Trophoblast cell (in vitro differentiated cells and primary cell): ENCODE results near the gene BRF1.

ENCODE experiments used
- DNase-seq, 2 donors: peaks; one replicate each; pipeline ENCODE4 v3.0.0-alpha.2; 2016
- H2AFZ ChIP-seq: 2 replicates; pipeline ENCODE4 v1.6.1; 2013; ENCODE audit warnings: low read length, moderate library complexity, mild to moderate bottlenecking; ENCODE audit not compliant: insufficient read depth, poor library complexity
- H2AK5ac ChIP-seq: 2 replicates; pipeline ENCODE4 v1.6.1; 2013; ENCODE audit warnings: mild to moderate bottlenecking, low read length
- H2BK120ac ChIP-seq: 2 replicates; pipeline ENCODE4 v1.6.1; 2013; ENCODE audit warnings: low read length, mild to moderate bottlenecking, moderate library complexity; ENCODE audit not compliant: insufficient read depth, poor library complexity
- H2BK12ac ChIP-seq: 2 replicates; pipeline ENCODE4 v1.6.1; 2013; ENCODE audit warnings: mild to moderate bottlenecking, low read length, moderate library complexity
- H2BK5ac ChIP-seq: 2 replicates; pipeline ENCODE4 v1.6.1; 2013; ENCODE audit warnings: low read length, low read depth, moderate library complexity, mild to moderate bottlenecking; ENCODE audit not compliant: poor library complexity
- H3K14ac ChIP-seq: 2 replicates; pipeline ENCODE4 v1.6.1; 2013; ENCODE audit warnings: mild to moderate bottlenecking, low read length
- H3K18ac ChIP-seq: 2 replicates; pipeline ENCODE4 v1.6.1; 2013; ENCODE audit warnings: mild to moderate bottlenecking, low read length
- H3K23ac ChIP-seq: 2 replicates; pipeline ENCODE4 v1.6.1; 2013; ENCODE audit warnings: low read length
- H3K27ac ChIP-seq: 2 replicates; pipeline ENCODE4 v1.5.1; 2013; ENCODE audit warnings: low read depth, mild to moderate bottlenecking, inconsistent platforms, low read length, moderate library complexity
- H3K27me3 ChIP-seq: 2 replicates; pipeline ENCODE4 v1.6.1; 2013; ENCODE audit warnings: inconsistent platforms, mild to moderate bottlenecking, low read length, moderate library complexity; ENCODE audit not compliant: insufficient read depth
- H3K36me3 ChIP-seq, 2 experiments: 1 replicate in 1 of 2; 2 replicates in 1 of 2; pipeline ENCODE4 v1.6.1; 2013; ENCODE audit warnings: low read length in 2 of 2, mild to moderate bottlenecking in 2 of 2, moderate library complexity in 1 of 2; ENCODE audit not compliant: insufficient read depth in 2 of 2, control insufficient read depth in 1 of 2
- H3K4ac ChIP-seq: 2 replicates; pipeline ENCODE4 v1.6.1; 2013; ENCODE audit warnings: low read depth, mild to moderate bottlenecking, low read length, moderate library complexity
- H3K4me1 ChIP-seq, 2 experiments: 1 replicate in 1 of 2; 2 replicates in 1 of 2; pipeline ENCODE4 v1.6.1; 2013; ENCODE audit warnings: low read length in 2 of 2, mild to moderate bottlenecking in 2 of 2, moderate library complexity in 1 of 2; ENCODE audit not compliant: insufficient read depth in 2 of 2, control insufficient read depth in 1 of 2
- H3K4me2 ChIP-seq: 2 replicates; pipeline ENCODE4 v1.6.1; 2013; ENCODE audit warnings: inconsistent platforms, mild to moderate bottlenecking, low read length, moderate library complexity
- H3K4me3 ChIP-seq: 2 replicates; pipeline ENCODE4 v1.5.1; 2013; ENCODE audit warnings: mild to moderate bottlenecking, low read depth, low read length, inconsistent platforms
- H3K79me1 ChIP-seq: one replicate; pipeline ENCODE4 v1.6.1; 2013; ENCODE audit warnings: low read length
- H3K79me2 ChIP-seq: 2 replicates; pipeline ENCODE4 v1.6.1; 2013; ENCODE audit warnings: low read length, mild to moderate bottlenecking; ENCODE audit not compliant: control insufficient read depth, insufficient read depth, poor library complexity
- H3K9ac ChIP-seq: 2 replicates; pipeline ENCODE4 v1.6.1; 2013; ENCODE audit warnings: mild to moderate bottlenecking, low read length
- H3K9me3 ChIP-seq: 2 replicates; pipeline ENCODE4 v1.6.1; 2013; ENCODE audit warnings: low read depth, mild to moderate bottlenecking, control low read depth, inconsistent platforms, low read length; ENCODE audit not compliant: insufficient read depth
- H4K12ac ChIP-seq: 2 replicates; pipeline ENCODE4 v1.6.1; 2013; ENCODE audit warnings: low read depth, mild to moderate bottlenecking, low read length, moderate library complexity
- H4K8ac ChIP-seq: 2 replicates; pipeline ENCODE4 v1.6.1; 2013; ENCODE audit warnings: low read depth, mild to moderate bottlenecking, low read length, moderate library complexity
- H4K91ac ChIP-seq: one replicate; pipeline ENCODE4 v1.6.1; 2013; ENCODE audit warnings: low read depth, mild to moderate bottlenecking, low read length, moderate library complexity
- WGBS: extraction: QIAGEN DNeasy Blood & Tissue Kit; methylation state at CpG from one replicate; pipeline ENCODE4 v1.1.7; 2013; ENCODE audit warnings: missing lambda C conversion rate; ENCODE audit not compliant: insufficient read length, insufficient coverage; ENCODE audit errors: extremely low coverage; 5-methylcytosine and 5-hydroxymethylcytosine counted together

BRF1 gene

DNA sequence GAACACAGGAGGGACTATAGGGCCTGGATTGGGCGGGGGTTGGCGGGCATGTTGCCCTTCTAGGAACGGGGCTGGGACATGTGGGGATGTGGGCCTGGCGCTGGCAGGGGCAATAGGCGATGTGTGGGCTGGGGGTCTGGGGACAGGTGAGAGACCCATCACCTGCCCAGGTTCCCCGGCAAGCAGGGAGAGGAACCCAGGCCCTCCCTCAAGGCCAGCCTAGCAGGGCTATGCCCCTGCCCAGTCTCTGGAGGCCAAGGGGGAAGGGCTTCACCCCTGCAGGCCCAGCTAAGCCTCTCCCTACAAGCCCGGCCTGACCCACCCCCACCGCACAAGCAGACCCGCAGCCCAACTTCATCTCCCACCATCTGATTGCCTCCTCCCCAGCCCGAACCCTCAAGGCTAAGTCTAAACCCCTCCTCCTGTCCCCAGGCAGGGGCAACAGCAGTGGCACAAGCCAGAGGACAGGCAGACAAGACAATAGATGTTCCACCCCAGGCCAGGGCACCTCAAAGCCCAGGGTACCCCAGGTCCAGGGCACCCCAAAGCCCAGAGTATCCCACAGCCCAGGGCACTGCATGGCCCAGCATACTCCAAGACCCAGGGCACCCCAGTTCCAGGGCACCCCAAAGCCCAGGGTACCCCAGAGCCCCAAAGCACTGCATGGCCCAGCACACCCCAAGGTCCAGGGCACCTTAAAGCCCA, 138.7 kb downstream of the BRF1 start:
- H3K4me2 ChIP-seq = no peak overlapping the region
- no peak overlapping the region for H3K18ac ChIP-seq
- no peaks in the 10 kb centered on the region for H3K79me2 ChIP-seq
- H3K9me3 ChIP-seq = peaks cover 13% of the 10 kb centered on the region
- H3K36me3 ChIP-seq = no peaks in the 10 kb centered on the region
- H3K79me1 ChIP-seq = no peaks in the 10 kb centered on the region
- no peak overlapping the region for H2BK5ac ChIP-seq
- H3K27ac ChIP-seq = no peak overlapping the region
- no peak overlapping the region for H4K12ac ChIP-seq
- H3K4me3 ChIP-seq = no peak overlapping the region
- H2BK120ac ChIP-seq = no peak overlapping the region
- H4K91ac ChIP-seq = no peak overlapping the region
- no peak overlapping the region for H2BK12ac ChIP-seq
- H3K4ac ChIP-seq = no peak overlapping the region
- no peak overlapping the region for H3K14ac ChIP-seq
- no CpG with 5 or more reads among the region's 10 CpGs for WGBS
- no peaks in the 10 kb centered on the region for H3K4me1 ChIP-seq
- no peak overlapping the region for H4K8ac ChIP-seq
- no peak overlapping the region for H2AK5ac ChIP-seq
- no peak overlapping the region for H3K23ac ChIP-seq
- no peak overlapping the region for H2AFZ ChIP-seq
- H3K9ac ChIP-seq = no peak overlapping the region
- DNase-seq = peak in 1 of 2 donors; percentile 11
- peaks cover 5% of the 10 kb centered on the region for H3K27me3 ChIP-seq

GRCh38 chr14:105161309-105161708, 139.5 kb downstream of the BRF1 start:
- H4K91ac ChIP-seq = no peak overlapping the region
- H3K4me2 ChIP-seq = no peak overlapping the region
- H3K4me3 ChIP-seq = peak overlapping the region; percentile 9
- no peak overlapping the region for H3K23ac ChIP-seq
- no peak overlapping the region for H3K4ac ChIP-seq
- no peak overlapping the region for H3K27ac ChIP-seq
- H2BK120ac ChIP-seq = no peak overlapping the region
- no peaks in the 10 kb centered on the region for H3K36me3 ChIP-seq
- no peaks in the 10 kb centered on the region for H3K4me1 ChIP-seq
- H3K9ac ChIP-seq = no peak overlapping the region
- H3K79me2 ChIP-seq = no peaks in the 10 kb centered on the region
- no peaks in the 10 kb centered on the region for H3K27me3 ChIP-seq
- H2BK12ac ChIP-seq = no peak overlapping the region
- no peak overlapping the region for H4K12ac ChIP-seq
- H2AFZ ChIP-seq = no peak overlapping the region
- no peaks in the 10 kb centered on the region for H3K79me1 ChIP-seq
- peaks cover 11% of the 10 kb centered on the region for H3K9me3 ChIP-seq
- no peak overlapping the region for H3K18ac ChIP-seq
- DNase-seq = peak in 1 of 2 donors; percentile 26
- H3K14ac ChIP-seq = no peak overlapping the region
- H2AK5ac ChIP-seq = no peak overlapping the region
- H2BK5ac ChIP-seq = no peak overlapping the region
- H4K8ac ChIP-seq = no peak overlapping the region
- no CpG with 5 or more reads among the region's 15 CpGs for WGBS

GRCh38 chr14:105160776-105161175, 140.0 kb downstream of the BRF1 start:
- no CpG with 5 or more reads among the region's 12 CpGs for WGBS
- Histone ChIP-seq H2AFZ (no peak overlapping the region), H2BK120ac (no peak overlapping the region), H4K12ac (no peak overlapping the region), H4K91ac (no peak overlapping the region), H3K4ac (no peak overlapping the region), H4K8ac (no peak overlapping the region), H3K79me1 (no peaks in the 10 kb centered on the region), H3K9me3 (peaks cover 11% of the 10 kb centered on the region), H3K14ac (no peak overlapping the region), H3K18ac (no peak overlapping the region), H2BK12ac (no peak overlapping the region), H3K4me1 (no peaks in the 10 kb centered on the region), H3K79me2 (no peaks in the 10 kb centered on the region), H3K36me3 (no peaks in the 10 kb centered on the region), H3K4me3 (no peak overlapping the region), H3K27me3 (no peaks in the 10 kb centered on the region), H3K4me2 (no peak overlapping the region), H3K27ac (no peak overlapping the region), H3K9ac (no peak overlapping the region), H3K23ac (no peak overlapping the region), H2BK5ac (no peak overlapping the region), H2AK5ac (no peak overlapping the region)
- DNase-seq = no peak

DNA sequence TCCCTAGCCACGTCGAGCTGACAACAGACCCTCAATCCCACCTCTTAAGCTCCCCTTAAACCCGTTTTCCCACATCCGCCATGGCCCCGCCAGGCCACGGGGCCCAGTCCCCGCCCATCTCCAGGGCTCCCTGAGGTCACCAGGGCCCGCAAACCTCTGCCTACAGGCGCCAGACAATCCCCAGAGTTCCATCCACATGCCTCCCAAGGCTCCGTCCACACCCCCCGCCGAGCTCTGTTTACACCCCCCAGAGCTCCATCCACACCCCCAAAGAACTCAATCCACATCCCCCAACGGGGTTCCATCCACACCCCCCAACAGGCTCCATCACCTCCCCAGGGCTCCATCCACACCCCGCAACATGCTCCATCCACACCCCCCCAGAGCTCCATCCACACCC, 141.5 kb downstream of the BRF1 start:
- H3K27ac ChIP-seq = no peak overlapping the region
- H3K9ac ChIP-seq = no peak overlapping the region
- H3K79me1 ChIP-seq = no peaks in the 10 kb centered on the region
- H4K91ac ChIP-seq = no peak overlapping the region
- H3K14ac ChIP-seq = no peak overlapping the region
- H2AK5ac ChIP-seq = no peak overlapping the region
- no peaks in the 10 kb centered on the region for H3K79me2 ChIP-seq
- no peak overlapping the region for H2BK12ac ChIP-seq
- H2BK5ac ChIP-seq = no peak overlapping the region
- no peaks in the 10 kb centered on the region for H3K36me3 ChIP-seq
- no CpG with 5 or more reads among the region's 14 CpGs for whole genome bisulfite sequencing
- no peak overlapping the region for H2BK120ac ChIP-seq
- H3K4me1 ChIP-seq = no peaks in the 10 kb centered on the region
- H2AFZ ChIP-seq = no peak overlapping the region
- H3K4me2 ChIP-seq = no peak overlapping the region
- no peak overlapping the region for H3K4me3 ChIP-seq
- peaks cover 7% of the 10 kb centered on the region for H3K9me3 ChIP-seq
- H3K4ac ChIP-seq = no peak overlapping the region
- H3K27me3 ChIP-seq = no peaks in the 10 kb centered on the region
- no peak for DNase-seq
- no peak overlapping the region for H3K18ac ChIP-seq
- no peak overlapping the region for H4K12ac ChIP-seq
- no peak overlapping the region for H4K8ac ChIP-seq
- H3K23ac ChIP-seq = no peak overlapping the region
